ENCODE data around the gene NECAB2. TPM values are rescaled to one million over a fixed set of nuclear protein-coding genes. Genes with fewer than 3 reads are reported as not detected.

The NECAB2 gene
- total and polyA plus RNA-seq, 8 donors, result 0.46 to 11.2 (median 1.7) TPM; not detected in 3

DNA sequence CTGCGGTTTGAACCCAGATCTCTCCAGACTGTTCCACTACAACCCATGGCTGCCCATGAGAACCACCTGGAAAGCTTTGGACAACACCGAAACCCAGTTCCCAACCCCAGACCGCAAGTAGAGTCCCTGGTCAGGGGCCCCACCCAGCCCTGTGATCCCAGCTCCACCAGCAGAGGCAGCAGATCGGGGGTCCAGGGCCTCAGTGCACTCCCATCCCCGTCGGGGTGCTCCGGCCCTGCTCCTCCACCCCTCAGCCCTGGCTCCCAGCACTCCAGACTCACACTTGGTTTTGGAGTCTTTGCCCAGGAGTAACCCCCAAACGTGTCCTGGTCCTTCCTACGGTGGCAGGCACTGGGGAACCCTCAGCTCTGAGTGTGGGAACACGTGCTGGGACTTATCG lies 35.7 kb upstream of the NECAB2 start:
- H3K4me1 ChIP-seq, result peaks cover 0 to 1% (median under 1%) of the 10 kb centered on the region in 4 donors
- H3K4me3 ChIP-seq, result no peak overlapping the region
- H3K9me3 ChIP-seq, result no peaks in the 10 kb centered on the region
- H3K27me3 ChIP-seq, result no peaks in the 10 kb centered on the region
- H3K27ac ChIP-seq, result no peak overlapping the region
- intact Hi-C loops (cut with DNase I; ENCODE audit: low total_unique reads), result no loop called here
- 82 to 96% (median 91%) methylated on average over 7 to 11 of the region's 11 CpGs for WGBS, 5 donors
- TF ChIP-seq, protein P1, sequence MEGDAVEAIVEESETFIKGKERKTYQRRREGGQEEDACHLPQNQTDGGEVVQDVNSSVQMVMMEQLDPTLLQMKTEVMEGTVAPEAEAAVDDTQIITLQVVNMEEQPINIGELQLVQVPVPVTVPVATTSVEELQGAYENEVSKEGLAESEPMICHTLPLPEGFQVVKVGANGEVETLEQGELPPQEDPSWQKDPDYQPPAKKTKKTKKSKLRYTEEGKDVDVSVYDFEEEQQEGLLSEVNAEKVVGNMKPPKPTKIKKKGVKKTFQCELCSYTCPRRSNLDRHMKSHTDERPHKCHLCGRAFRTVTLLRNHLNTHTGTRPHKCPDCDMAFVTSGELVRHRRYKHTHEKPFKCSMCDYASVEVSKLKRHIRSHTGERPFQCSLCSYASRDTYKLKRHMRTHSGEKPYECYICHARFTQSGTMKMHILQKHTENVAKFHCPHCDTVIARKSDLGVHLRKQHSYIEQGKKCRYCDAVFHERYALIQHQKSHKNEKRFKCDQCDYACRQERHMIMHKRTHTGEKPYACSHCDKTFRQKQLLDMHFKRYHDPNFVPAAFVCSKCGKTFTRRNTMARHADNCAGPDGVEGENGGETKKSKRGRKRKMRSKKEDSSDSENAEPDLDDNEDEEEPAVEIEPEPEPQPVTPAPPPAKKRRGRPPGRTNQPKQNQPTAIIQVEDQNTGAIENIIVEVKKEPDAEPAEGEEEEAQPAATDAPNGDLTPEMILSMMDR (IDR thresholded peaks at IDR 0.05), result no peak
- TF ChIP-seq EP300 (IDR thresholded peaks at IDR 0.05), result no peak
- no peak for TF ChIP-seq POLR2AphosphoS5 (IDR thresholded peaks at IDR 0.05)
- TF ChIP-seq POLR2A (IDR thresholded peaks at IDR 0.05), result no peak
- no peak for DNase-seq
- H3K36me3 ChIP-seq, result peaks cover 0 to 19% (median 17%) of the 10 kb centered on the region in 4 donors

DNA sequence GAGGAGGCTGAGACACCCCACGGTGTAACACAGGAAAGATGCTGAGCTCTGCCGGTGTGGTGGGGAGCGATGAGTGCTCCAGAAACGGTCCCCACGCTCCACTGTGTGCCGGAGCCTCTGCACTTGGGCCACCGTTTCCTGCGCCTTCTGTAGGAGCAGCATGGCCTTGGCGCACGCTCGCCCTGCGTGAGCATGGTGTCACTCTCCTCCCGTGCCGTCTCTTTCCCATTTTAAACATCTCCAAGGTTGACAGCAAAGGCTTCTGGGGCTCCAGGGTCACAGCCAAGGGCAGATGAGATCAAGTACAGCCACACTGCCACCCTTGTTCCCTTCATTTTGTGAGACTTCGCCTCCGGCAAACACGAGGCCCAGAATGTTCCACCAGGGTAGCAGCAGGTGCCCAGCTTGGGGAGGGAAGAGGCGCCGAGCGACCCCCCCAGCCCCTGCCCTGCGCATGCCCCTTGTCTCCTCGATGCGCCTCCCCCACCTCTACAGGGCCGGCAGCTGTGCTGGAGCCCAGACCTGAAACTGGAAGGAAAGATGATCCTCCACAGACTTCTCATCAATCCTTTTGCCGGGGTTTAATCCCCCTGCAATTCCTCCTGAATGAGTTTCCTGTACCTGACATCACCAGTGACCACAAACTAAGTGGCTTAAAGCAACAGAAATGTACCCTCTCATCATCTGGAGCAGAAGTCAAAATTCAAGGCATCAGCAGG lies 34.9 kb upstream of the NECAB2 start:
- DNase-seq, result no peak
- peaks cover 0 to 20% (median 13%) of the 10 kb centered on the region in 4 donors for H3K36me3 ChIP-seq
- no peak overlapping the region for H3K27ac ChIP-seq
- TF ChIP-seq EP300 (IDR thresholded peaks at IDR 0.05) (no peak), POLR2AphosphoS5 (IDR thresholded peaks at IDR 0.05) (no peak), POLR2A (IDR thresholded peaks at IDR 0.05) (no peak)
- TF ChIP-seq, protein P1 (IDR thresholded peaks at IDR 0.05), result no peak
- no peaks in the 10 kb centered on the region for H3K27me3 ChIP-seq
- no peaks in the 10 kb centered on the region for H3K4me1 ChIP-seq
- no peaks in the 10 kb centered on the region for H3K9me3 ChIP-seq
- intact Hi-C loops (cut with DNase I; ENCODE audit: low total_unique reads), result no loop called here
- H3K4me3 ChIP-seq, result no peak overlapping the region
- 78 to 88% (median 85%) methylated on average over 18 to 25 of the region's 25 CpGs for WGBS, 5 donors

DNA sequence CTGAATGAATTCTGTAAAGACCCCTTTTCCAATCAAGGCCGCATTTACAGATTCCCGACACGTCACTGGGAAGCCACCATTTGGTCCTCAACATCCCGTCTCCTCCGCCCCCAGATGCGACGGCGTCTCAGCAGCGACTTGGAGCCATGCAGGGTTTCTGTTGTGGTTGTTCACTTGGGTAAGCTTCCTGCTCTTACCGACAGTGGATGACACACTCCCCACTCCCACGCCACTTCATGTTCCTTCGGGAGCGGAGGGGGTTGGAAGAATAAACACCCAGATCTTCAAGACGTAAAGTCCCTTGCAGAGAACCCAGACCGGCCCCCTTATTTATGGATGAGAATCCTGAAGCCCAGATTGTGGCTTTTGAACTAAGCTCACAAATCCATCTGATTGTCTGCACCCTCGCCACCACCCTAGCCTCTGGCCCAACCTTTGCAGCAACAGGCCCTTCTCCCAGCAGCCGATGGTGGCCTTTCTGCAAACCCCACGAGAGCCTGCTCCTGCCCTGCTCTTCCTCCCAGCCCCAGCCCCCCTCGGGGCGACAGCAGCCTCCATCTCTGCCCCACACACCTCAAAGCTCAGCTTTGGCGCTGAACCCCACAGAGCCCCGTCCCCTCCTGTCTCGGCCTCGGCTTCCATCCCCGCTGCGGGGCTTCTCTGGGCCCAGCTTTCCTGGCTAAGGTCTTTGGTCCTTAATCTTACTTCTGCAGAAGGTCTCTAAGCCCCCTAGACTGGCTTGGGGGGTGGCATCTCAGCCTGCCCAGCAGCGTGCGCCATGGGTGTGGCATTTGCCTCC lies 34.0 kb upstream of the NECAB2 start:
- intact Hi-C loops (cut with DNase I; ENCODE audit: low total_unique reads), result no loop called here
- H3K27ac ChIP-seq, result no peak overlapping the region
- H3K27me3 ChIP-seq, result no peaks in the 10 kb centered on the region
- no peaks in the 10 kb centered on the region for H3K4me1 ChIP-seq
- no peaks in the 10 kb centered on the region for H3K9me3 ChIP-seq
- H3K36me3 ChIP-seq, result peaks cover 0 to 13% (median 3%) of the 10 kb centered on the region in 4 donors
- WGBS, 5 donors, result 78 to 86% (median 82%) methylated on average over 26 to 28 of the region's 28 CpGs
- DNase-seq, result no peak
- TF ChIP-seq EP300 (IDR thresholded peaks at IDR 0.05) (no peak), POLR2AphosphoS5 (IDR thresholded peaks at IDR 0.05) (no peak), POLR2A (IDR thresholded peaks at IDR 0.05) (no peak)
- TF ChIP-seq, protein P1 (IDR thresholded peaks at IDR 0.05), result no peak
- H3K4me3 ChIP-seq, result no peak overlapping the region

DNA sequence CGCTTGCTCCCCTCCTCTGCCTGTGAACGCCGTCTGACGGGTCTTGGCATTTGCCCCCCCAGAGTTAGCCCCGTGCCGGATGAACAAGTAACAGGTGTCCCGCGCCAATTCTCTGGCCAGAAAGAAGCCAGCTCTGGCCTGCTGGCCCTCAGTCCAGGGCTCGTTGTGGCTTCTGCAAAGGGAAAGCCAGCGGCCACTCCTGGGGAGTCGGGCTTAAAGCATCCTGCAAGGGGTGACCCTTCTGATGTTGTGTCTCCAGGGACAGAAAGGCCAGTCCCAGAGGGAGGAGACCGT lies 33.4 kb upstream of the NECAB2 start:
- Histone ChIP-seq H3K36me3 (peaks cover 0 to 10% (median 0%) of the 10 kb centered on the region in 4 donors), H3K27me3 (no peaks in the 10 kb centered on the region), H3K4me3 (no peak overlapping the region), H3K4me1 (no peaks in the 10 kb centered on the region), H3K9me3 (no peaks in the 10 kb centered on the region), H3K27ac (no peak overlapping the region)
- TF ChIP-seq POLR2A (IDR thresholded peaks at IDR 0.05), result no peak
- TF ChIP-seq EP300 (IDR thresholded peaks at IDR 0.05), result no peak
- WGBS, 5 donors, result 56 to 72% (median 70%) methylated on average over 3 to 12 of the region's 12 CpGs
- intact Hi-C loops (cut with DNase I; ENCODE audit: low total_unique reads), result no loop called here
- no peak for DNase-seq

Data from stomach (tissue), 9 donors.